GM21390 (cell line): ENCODE data around the gene SOS1.
"Not testable (repeated sequence)": the region's sequence is repeated elsewhere in the genome, so short reads cannot be mapped to it uniquely, and the experiment has no call there.

Experiments
- ATAC-seq: cut with Tn5 transposase; IDR thresholded peaks from one replicate; pipeline ENCODE4 v1.9.1; 2021; ENCODE audit not compliant: unreplicated experiment

Gene SOS1

GRCh38 chr2:39139511-39140237 lies 18.8 kb upstream of the SOS1 start:
- no peak for ATAC-seq

- ATAC-seq = no peak
Measured at GRCh38 chr2:39138837-39139211, 18.0 kb upstream of the SOS1 start.

DNA sequence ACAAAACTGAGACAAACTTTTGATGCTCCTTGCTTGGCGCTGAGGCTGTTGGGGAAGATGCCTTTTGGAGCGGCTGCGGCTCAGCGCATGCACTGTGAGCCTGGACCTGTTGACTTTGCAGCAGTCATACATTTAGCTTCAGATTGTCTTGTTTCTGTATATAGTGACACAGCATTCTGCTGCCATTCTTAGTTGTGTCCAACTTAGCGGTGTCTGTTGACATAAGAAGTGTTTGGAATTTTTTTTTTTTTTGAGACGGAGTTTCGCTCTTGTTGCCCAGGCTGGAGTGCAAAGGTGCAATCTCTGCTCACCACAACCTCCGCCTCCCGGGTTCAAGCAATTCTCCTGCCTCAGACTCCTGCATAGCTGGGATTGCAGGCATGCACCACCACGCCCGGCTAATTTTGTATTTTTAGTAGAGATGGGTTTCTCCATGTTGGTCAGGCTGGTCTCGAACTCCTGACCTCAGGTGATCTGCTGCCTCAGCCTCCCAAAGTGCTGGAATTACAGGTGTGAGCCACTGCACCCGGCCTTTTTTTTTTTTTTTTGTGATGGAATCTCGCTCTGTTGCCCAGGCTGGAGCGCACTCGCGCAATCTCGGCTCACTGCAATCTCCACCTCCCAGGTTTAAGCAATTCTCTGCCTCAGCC lies 17.5 kb upstream of the SOS1 start:
- ATAC-seq = not testable (repeated sequence)

DNA sequence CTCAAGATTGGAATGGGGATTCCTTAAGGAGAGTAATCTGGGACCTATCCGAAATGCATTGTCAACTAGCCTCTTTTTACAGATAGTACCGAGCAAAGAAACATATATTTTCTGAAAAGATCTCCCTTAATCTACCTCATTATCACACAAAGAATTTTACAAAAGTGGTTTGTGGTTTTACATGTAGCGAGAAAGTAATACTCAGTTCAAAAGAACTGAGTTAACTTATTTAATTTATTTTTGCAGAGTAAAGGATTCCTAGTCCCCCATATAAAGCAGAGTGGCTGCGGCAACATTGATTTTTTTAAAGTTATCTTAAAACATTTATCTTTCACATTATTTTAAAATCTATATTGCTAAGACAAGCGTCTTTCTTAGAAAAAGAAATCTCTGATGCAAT lies 15.9 kb upstream of the SOS1 start:
- ATAC-seq = no peak

GRCh38 chr2:39135690-39136259 lies 14.9 kb upstream of the SOS1 start:
- ATAC-seq = no peak

- no peak for ATAC-seq
Measured at GRCh38 chr2:39133215-39133851, 12.5 kb upstream of the SOS1 start.

- peak; percentile 44 for ATAC-seq
Measured at GRCh38 chr2:39128919-39129391, 8.1 kb upstream of the SOS1 start.

- peak; percentile 57 for ATAC-seq
Measured at GRCh38 chr2:39127973-39128372, 7.1 kb upstream of the SOS1 start.

- no peak for ATAC-seq
Measured at GRCh38 chr2:39124746-39125057, 3.9 kb upstream of the SOS1 start.

GRCh38 chr2:39124000-39124745 lies 3.3 kb upstream of the SOS1 start:
- ATAC-seq = peak; percentile 52

GRCh38 chr2:39123436-39123999 lies 2.7 kb upstream of the SOS1 start:
- no peak for ATAC-seq

GRCh38 chr2:39121523-39122063 lies 742 bp upstream of the SOS1 start:
- ATAC-seq = no peak

- ATAC-seq = peak; percentile 26
Measured at GRCh38 chr2:39120521-39120770, 405 bp downstream of the SOS1 start.

GRCh38 chr2:39119732-39120520 lies 925 bp downstream of the SOS1 start:
- peak; percentile 45 for ATAC-seq

GRCh38 chr2:39118786-39119499 lies 1.9 kb downstream of the SOS1 start:
- no peak for ATAC-seq

DNA sequence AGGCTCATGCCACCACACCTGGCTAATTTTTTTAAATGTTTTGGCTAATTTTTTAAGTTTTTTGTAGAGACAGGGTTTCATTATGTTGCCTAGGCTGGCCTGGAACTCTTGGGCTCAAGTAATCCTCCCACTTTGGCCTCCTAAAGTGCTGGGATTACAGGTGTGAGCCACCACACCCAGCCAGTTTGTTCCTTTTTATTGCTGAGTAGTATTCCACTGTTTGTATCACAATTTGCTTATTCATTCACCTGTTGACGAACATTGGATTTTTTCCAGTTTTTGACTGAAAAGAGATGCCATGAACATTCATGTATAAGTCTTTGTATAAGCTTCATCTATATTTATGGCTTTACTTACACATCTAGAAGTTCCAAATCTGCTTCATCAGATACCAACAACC lies 5.3 kb downstream of the SOS1 start:
- no peak for ATAC-seq

DNA sequence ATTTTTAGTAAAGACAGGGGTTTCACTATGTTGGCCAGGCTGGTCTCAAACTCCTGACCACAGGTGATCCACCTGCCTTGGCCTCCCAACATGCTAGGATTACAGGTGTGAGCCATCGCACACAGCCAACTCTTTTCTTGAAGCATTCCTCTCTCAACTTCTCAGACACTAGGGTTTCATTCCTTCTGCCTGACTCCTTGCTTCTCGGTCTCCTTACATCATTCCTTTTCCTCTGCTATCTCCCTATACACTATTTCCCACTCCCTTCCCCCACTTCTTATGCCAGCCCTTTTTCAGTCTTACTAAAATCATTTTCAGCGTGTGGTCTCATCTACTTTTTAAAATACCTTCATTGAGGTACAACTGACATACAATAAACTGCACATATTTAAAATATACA lies 6.1 kb downstream of the SOS1 start:
- no peak for ATAC-seq

DNA sequence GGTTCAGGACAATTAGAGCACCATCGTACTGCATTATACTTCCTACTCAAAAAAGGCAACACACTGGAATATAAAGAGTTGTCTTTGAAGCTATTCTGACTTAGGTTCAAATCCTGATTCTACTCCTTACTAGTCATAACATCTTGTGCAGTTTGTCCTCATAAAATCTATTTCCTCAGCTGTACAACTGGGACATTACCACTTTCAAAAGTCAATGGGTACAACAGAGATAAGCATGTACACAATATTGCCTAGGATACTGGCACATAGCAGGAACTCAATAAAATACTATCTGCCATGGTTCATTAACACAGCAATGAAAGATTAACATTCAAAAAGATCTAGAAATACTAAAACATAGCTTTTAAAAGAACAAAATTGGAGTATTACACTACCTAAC lies 11.3 kb downstream of the SOS1 start:
- ATAC-seq = no peak

DNA sequence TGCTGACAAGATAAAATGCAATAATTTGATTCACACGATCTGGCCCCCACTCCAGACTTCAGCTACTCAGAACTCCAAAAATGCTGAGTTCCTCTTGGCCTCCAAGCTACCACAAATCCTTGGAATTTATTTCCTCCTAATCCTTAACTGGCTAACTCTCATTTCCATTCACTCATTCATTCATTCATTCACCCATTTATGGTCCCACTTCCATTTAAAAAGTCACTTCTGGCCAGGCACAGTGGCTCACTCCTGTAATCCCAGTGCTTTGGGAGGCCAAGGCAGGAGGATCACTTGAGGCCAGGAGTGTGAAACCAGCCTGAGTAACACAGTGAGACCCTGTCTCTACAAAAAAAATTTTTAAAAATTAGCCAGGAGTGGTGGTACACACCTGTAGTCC lies 12.5 kb downstream of the SOS1 start:
- no peak for ATAC-seq
